ENCODE measurements around the gene POLR2M.

DNA sequence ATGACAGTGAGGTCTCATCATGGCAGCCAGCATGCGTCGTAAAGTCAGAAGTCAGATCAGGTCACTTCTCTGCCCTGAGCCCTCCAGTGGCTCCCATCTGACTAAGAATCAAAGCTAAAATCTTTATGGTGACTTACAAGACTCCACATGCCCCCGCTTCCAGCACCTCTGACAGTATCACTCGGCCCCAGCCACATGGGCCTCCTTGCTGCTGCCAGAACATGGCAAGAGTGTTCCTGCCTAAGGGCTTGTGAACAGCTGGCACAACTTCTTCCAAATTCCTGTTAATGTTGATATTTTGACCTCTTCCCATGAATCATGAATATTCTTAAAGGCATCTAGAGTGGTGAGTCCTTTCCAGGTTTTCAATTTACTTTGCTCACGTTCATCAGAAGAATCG is 20.5 kb downstream of the POLR2M start:
- TF ChIP-seq, protein P1, sequence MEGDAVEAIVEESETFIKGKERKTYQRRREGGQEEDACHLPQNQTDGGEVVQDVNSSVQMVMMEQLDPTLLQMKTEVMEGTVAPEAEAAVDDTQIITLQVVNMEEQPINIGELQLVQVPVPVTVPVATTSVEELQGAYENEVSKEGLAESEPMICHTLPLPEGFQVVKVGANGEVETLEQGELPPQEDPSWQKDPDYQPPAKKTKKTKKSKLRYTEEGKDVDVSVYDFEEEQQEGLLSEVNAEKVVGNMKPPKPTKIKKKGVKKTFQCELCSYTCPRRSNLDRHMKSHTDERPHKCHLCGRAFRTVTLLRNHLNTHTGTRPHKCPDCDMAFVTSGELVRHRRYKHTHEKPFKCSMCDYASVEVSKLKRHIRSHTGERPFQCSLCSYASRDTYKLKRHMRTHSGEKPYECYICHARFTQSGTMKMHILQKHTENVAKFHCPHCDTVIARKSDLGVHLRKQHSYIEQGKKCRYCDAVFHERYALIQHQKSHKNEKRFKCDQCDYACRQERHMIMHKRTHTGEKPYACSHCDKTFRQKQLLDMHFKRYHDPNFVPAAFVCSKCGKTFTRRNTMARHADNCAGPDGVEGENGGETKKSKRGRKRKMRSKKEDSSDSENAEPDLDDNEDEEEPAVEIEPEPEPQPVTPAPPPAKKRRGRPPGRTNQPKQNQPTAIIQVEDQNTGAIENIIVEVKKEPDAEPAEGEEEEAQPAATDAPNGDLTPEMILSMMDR (IDR thresholded peaks at IDR 0.05): no peak
- no peak for TF ChIP-seq EZH2 (IDR thresholded peaks at IDR 0.05; ENCODE audit: borderline replicate concordance, insufficient read depth, low read depth, low read length, poor library complexity, severe bottlenecking)

Data from B cell (primary cell).